ENCODE data around the gene IPO4. TPM values are rescaled to one million over a fixed set of nuclear protein-coding genes. Genes with fewer than 3 reads are reported as not detected.

The IPO4 gene
- total RNA-seq, 1 experiment from 2014 or later = 116 TPM

- Histone ChIP-seq H2BK120ac (ENCODE audit: low read depth, low read length, poor library complexity, severe bottlenecking) (no peak within 1 kb of the TSS), H3K56ac (ENCODE audit: insufficient read length, low read depth, low read length) (no peak within 1 kb of the TSS), H3K79me2 (ENCODE audit: insufficient read depth, low read length) (peaks cover 3% of the 10 kb centered on the region; the same call in 1 of the 2 replicates), H3K4me1 (ENCODE audit: insufficient read depth, low read length) (no peaks in the 10 kb centered on the region), H2AFZ (ENCODE audit: low read length) (no peak within 1 kb of the TSS), H4K20me1 (ENCODE audit: control insufficient read depth, insufficient read depth, insufficient read length) (no peaks in the 10 kb centered on the region), H3K27ac (ENCODE audit: insufficient read length, low read depth, low read length) (no peak within 1 kb of the TSS), H4K5ac (ENCODE audit: insufficient read length, low read depth, low read length) (no peak within 1 kb of the TSS), H2BK5ac (ENCODE audit: insufficient read length, low read length) (no peak within 1 kb of the TSS), H3K79me1 (ENCODE audit: insufficient read depth, low read depth, low read length, poor library complexity, severe bottlenecking) (peaks cover 2% of the 10 kb centered on the region), H3K4ac (ENCODE audit: low read depth, low read length) (no peak within 1 kb of the TSS), H3K18ac (ENCODE audit: insufficient read length, low read depth, low read length) (no peak within 1 kb of the TSS), H3K4me2 (ENCODE audit: insufficient read depth, insufficient read length, low read length) (peak within 1 kb of the TSS; percentile 64), H2BK20ac (ENCODE audit: low read depth, low read length, poor library complexity, severe bottlenecking) (no peak within 1 kb of the TSS), H3K14ac (ENCODE audit: insufficient read depth, low read length) (0 out of 2 replicates have a peak within 1 kb of the TSS, but pooled peaks have one; percentile 59), H3K9me3 (ENCODE audit: control insufficient read depth, low read depth, low read length) (no peaks in the 10 kb centered on the region), H3K23ac (ENCODE audit: insufficient read length, low read depth, low read length) (no peak within 1 kb of the TSS), H4K8ac (replicated peaks; ENCODE audit: insufficient read length, low read depth, low read length) (no peak within 1 kb of the TSS), H2AK5ac (ENCODE audit: insufficient read length, low read length) (no peak within 1 kb of the TSS), H3K27me3 (ENCODE audit: insufficient read depth, low read length) (no peaks in the 10 kb centered on the region), H2BK15ac (ENCODE audit: low read depth, low read length) (no peak within 1 kb of the TSS), H3K23me2 (ENCODE audit: insufficient read length, low read depth, low read length, poor library complexity, severe bottlenecking) (peaks cover 10% of the 10 kb centered on the region), H3T11ph (ENCODE audit: low read length) (no peak within 1 kb of the TSS), H3K9ac (ENCODE audit: extremely low read depth, insufficient read length, low read length) (no peak within 1 kb of the TSS), H4K91ac (ENCODE audit: insufficient read length, low read depth, low read length) (no peak within 1 kb of the TSS), H2BK12ac (ENCODE audit: insufficient read length, low read depth, low read length) (no peak within 1 kb of the TSS)
- no CpG with 5 or more reads among the region's 75 CpGs for whole genome bisulfite sequencing (ENCODE audit: extremely low coverage, insufficient read length, low lambda C conversion rate)
- Mint-ChIP-seq H3K27ac (peak within 1 kb of the TSS; percentile 55 to 93 (median 82); a peak in 5 of 7 replicates), H3K4me3 (peak within 1 kb of the TSS; percentile 82 to 89), H3K27me3 (ENCODE audit: low read depth) (no peaks in the 10 kb centered on the region), H3K4me1 (peaks cover 28 to 33% of the 10 kb centered on the region in 2 experiments), H3K9me3 (0 out of 5 replicates have a peak, but pooled peaks cover 0 to 2% of the 10 kb centered on the region in 2 experiments), H3K36me3 (ENCODE audit: insufficient read depth in 1 of 3, low read depth in 3 of 3) (peaks cover 22 to 34% (median 27%) of the 10 kb centered on the region in 3 experiments)
- peak; percentile 93 for DNase-seq
- no peak for TF ChIP-seq CTCF (conservative IDR thresholded peaks at IDR 0.05)
These were observed 52.6 kb downstream of the IPO4 start, which contains the start of gene PSME1 for GRCh38 chr14:24135834-24136683. TSS of gene PSME1 (plus strand) at chr14:24136194. CDS start at chr14:24136263, 69 bp downstream.
